Activated T-helper 2 cell treated with anti-CD3 and anti-CD28 coated beads, Interferon-gamma antibody, Interleukin-2, Interleukin-4, amounts not matched to agents 10 μg/mL and 5 μg/mL and 100 μg/mL, durations not matched to agents 14 hours and 24 hours and 36 hours (primary cell): ENCODE data around the gene NEK9. TPM values are rescaled to one million over a fixed set of nuclear protein-coding genes. Genes with fewer than 3 reads are reported as not detected.
A peak's percentile ranks its signal among the peaks of the same experiment; 100 is the strongest.
"Not testable (repeated sequence)": the region's sequence is repeated elsewhere in the genome, so short reads cannot be mapped to it uniquely, and the experiment has no call there.

Experiments used
- DNase-seq: peaks from one replicate; pipeline ENCODE4 v3.0.0; 2021; ENCODE audit warnings: low spot score
- H3K27ac Mint-ChIP-seq: one replicate; pipeline ENCODE4 v1.8.0; 2021; ENCODE audit warnings: mixed read lengths
- H3K27me3 Mint-ChIP-seq: one replicate; pipeline ENCODE4 v1.8.0; 2021; ENCODE audit warnings: low read depth, mixed read lengths
- H3K36me3 Mint-ChIP-seq: one replicate; pipeline ENCODE4 v1.8.0; 2021; ENCODE audit warnings: low read depth, mixed read lengths
- H3K4me1 Mint-ChIP-seq: one replicate; pipeline ENCODE4 v1.8.0; 2021; ENCODE audit warnings: low read depth, mixed read lengths
- H3K4me3 Mint-ChIP-seq: one replicate; pipeline ENCODE4 v1.8.0; 2021; ENCODE audit warnings: low read depth, mild to moderate bottlenecking, moderate library complexity, mixed read lengths
- H3K9me3 Mint-ChIP-seq: one replicate; pipeline ENCODE4 v1.8.0; 2021; ENCODE audit warnings: mixed read lengths
- intact Hi-C: fragments of 100-400 bp; cut with micrococcal nuclease; formaldehyde crosslinking; loops from one replicate; pipeline ENCODE4 v1.15.1; 2023
- total RNA-seq: library from RNA; stranded (reverse); gene quantifications from 2 replicates; pipeline ENCODE4 v1.2.3, GENCODE V29; 2022

The NEK9 gene
- total RNA-seq, 1 donor from 2014 or later = 69.8 TPM

DNA sequence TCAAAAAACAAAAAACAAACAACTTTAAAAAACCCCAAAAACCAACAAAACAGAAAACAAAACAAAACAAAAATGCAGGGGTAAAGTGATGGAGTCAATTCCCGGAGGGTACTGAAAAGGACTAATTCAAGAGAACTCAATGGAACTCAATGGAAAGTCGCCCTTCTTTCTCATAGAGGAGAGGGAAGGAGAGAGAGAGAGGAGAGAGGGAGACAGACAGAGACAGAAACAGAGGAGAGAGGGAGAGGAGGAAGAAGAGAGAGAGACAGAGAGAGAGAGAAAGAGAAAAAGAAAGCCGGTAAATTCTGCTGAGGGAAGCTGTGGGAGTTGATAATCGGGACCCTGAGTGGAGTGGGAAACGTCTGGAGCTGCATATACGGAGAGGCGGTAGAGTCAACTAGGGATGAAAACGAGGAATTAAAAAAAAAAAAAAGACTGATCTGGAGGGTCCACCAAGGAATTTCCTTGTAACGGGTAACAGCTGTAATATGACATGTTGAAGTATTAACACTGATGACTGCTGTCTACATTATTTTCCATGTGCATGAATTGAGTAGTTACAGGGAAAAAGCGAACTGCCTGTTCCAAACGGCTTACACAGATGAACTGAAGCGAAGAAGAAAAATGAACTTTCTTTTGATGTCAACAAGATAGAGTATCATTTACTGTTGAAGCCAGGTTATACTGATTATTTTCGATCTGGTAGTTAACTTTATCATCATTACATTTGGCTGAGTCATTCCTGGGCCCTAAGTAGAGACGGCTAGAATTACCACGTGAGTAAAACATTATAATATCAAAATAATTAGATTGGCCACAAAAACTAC, 58.3 kb downstream of the NEK9 start:
- H3K27ac Mint-ChIP-seq = no peak overlapping the region
- H3K27me3 Mint-ChIP-seq = no peaks in the 10 kb centered on the region
- no peaks in the 10 kb centered on the region for H3K9me3 Mint-ChIP-seq
- peaks cover 9% of the 10 kb centered on the region for H3K4me1 Mint-ChIP-seq
- H3K36me3 Mint-ChIP-seq = peaks cover 6% of the 10 kb centered on the region
- H3K4me3 Mint-ChIP-seq = no peak overlapping the region
- intact Hi-C loops = no loop called here
- no peak for DNase-seq

DNA sequence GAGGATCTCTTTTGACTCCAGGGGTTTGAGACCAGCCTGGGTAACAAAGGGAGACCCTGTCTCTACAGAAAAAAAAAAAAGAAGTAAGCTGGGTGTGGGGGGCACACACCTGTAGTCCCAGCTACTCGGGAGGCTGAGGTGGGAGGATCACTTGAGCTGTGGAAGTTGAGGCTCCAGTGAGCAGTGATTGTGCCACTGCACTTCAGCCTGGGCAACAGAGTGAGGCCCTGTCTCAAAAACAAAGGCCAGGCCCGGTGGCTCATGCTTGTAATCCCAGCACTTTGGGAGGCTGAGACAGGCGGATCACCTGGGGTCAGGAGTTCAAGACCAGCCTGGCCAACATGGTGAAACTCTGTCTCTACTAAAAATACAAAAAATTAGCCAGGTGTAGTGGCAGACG, 59.1 kb downstream of the NEK9 start:
- H3K36me3 Mint-ChIP-seq, intact Hi-C loops, H3K9me3 Mint-ChIP-seq, H3K27ac Mint-ChIP-seq, DNase-seq, H3K4me3 Mint-ChIP-seq, H3K27me3 Mint-ChIP-seq: not testable (repeated sequence)
- H3K4me1 Mint-ChIP-seq = peaks cover 15% of the 10 kb centered on the region

DNA sequence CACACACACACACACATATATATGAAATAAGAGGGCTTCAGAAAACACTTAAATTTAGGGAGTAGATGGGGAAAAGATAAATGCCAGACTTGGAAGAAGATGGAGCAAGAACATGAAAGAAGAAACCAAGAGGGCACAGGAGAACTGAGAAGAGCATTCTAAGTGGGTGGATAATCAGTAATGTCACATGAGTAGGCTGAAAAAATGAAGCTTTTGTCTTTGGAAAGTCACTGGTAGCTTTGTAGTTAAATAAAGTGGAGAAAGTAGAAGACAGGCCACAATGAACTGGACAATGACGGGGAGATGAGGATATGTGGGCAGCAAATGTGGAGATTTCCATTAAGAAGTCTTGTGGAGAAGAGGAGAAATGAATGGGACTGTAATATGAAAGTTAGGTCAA, 59.6 kb downstream of the NEK9 start:
- intact Hi-C loops = no loop called here
- no peaks in the 10 kb centered on the region for H3K27me3 Mint-ChIP-seq
- peaks cover 6% of the 10 kb centered on the region for H3K36me3 Mint-ChIP-seq
- no peak overlapping the region for H3K27ac Mint-ChIP-seq
- peaks cover 16% of the 10 kb centered on the region for H3K4me1 Mint-ChIP-seq
- DNase-seq = no peak
- H3K9me3 Mint-ChIP-seq = no peaks in the 10 kb centered on the region
- no peak overlapping the region for H3K4me3 Mint-ChIP-seq

DNA sequence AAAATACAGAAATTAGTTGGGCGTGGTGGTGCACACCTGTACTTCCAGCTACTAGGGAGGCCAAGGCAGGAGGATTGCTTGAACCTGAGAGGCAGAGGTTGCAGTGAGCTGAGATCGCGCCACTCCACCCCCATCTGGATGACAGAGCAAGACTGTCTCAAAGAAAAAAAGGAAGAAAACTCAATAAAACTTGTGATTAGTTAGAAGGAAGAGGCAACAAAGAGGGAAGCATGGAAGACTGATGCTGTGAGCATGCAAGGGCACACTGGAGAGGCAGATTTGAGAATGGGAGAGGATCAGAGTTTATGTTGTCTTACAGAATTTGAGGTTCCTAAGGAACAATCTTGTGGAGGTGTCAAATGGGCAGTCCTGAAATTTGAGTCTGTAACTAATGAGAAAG, 60.2 kb downstream of the NEK9 start:
- no peak overlapping the region for H3K4me3 Mint-ChIP-seq
- H3K4me1 Mint-ChIP-seq = peaks cover 16% of the 10 kb centered on the region
- intact Hi-C loops = no loop called here

DNA sequence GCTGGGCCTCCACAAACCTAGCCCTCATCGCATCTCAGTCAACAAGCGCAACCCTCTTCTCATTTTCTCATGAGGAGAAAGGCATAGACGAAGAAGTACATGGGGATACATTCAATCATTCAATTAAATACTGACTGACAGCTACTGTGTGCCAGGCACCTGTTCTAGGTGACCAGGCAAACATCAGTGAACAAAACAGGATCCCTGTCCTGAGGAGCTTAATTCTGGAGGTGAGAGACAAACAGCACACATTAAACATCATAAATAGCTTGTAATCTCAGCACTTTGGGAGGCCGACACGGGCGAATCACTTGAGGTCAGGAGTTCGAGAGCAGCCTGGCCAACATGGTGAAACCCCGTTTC, 62.7 kb downstream of the NEK9 start:
- intact Hi-C loops = loop anchor here (5.0 kb wide), 1 partner anchor 62 kb away; the partner anchor contains the start of gene EIF2B2
- peaks cover 3% of the 10 kb centered on the region for H3K9me3 Mint-ChIP-seq
- peaks cover 27% of the 10 kb centered on the region for H3K4me1 Mint-ChIP-seq
- H3K27ac Mint-ChIP-seq = peak overlapping the region; percentile 94
- H3K4me3 Mint-ChIP-seq = peak overlapping the region; percentile 99
- no peak for DNase-seq
- peaks cover 31% of the 10 kb centered on the region for H3K36me3 Mint-ChIP-seq
- H3K27me3 Mint-ChIP-seq = no peaks in the 10 kb centered on the region

More for the DNA sequence above, 60.2 kb downstream of the NEK9 start:
- no peak for DNase-seq
- Mint-ChIP-seq H3K9me3 (no peaks in the 10 kb centered on the region), H3K36me3 (peaks cover 7% of the 10 kb centered on the region), H3K27ac (no peak overlapping the region), H3K27me3 (no peaks in the 10 kb centered on the region)

DNA sequence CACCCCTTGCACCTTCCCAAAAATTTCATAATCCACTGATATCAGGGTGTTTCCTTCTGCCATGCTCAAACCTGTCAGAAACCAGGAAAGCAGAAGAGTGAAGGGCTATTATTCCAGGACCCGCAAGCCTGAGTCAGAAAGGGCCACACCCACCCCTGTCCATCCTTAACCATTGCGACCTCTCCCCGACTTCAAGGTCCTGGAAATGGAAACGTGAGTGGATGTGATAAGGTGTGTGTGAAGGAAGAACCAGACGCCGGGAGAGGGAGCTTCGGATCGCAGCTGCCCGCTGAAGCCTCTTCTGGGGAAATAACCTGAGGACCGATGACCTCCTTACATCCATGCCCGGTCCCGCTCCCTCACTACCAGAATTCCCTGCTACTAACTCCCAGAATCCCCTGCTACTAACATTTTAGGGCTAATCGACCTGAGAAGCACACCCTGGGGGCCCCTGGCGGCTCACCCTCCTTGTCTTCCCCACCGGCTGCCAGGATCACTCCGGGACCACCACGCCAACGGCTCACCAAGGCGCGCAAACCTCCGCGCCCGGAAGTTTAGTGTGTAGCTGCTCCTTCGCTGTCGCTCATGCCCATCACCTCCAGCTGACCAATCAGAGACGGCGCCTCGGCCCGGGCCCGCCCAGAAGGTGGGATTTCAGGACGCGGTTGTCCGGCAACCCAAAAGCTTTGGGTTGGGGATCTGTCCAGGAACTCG, 63.2 kb downstream of the NEK9 start, which contains the start of gene ACYP1:
ACYP1 (minus strand) TSS at position 534 of the 714 bp plus-strand sequence; CDS start at position 63, 471 bp downstream.
- Mint-ChIP-seq H3K4me3 (peak within 1 kb of the TSS; percentile 99), H3K27me3 (no peaks in the 10 kb centered on the region), H3K9me3 (peaks cover 3% of the 10 kb centered on the region), H3K4me1 (peaks cover 27% of the 10 kb centered on the region), H3K36me3 (peaks cover 35% of the 10 kb centered on the region), H3K27ac (peak within 1 kb of the TSS; percentile 94)
- intact Hi-C loops = loop anchor here (1.0 to 5.0 kb wide), 2 partner anchors 12 to 61 kb away; partner anchors contain the start of genes EIF2B2 and MLH3
- DNase-seq = peak; percentile 89

DNA sequence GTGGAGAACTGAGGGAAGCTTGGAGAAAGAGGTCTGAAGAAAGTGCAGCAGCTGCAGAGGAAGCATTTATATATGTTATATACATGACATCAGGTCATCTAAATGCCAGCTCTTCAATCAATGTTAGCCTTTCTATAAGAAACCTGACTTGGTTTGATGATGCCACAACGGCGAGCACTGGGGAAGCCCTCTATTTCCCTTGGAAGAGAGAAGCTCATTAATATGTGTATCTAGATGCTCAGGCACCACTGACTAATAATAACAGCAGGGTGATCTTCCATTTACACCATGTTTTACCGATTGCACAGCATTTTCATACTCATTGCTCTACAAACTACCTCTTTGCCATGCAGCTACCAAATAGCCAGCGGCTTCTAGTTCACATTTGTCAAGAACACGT, 63.8 kb downstream of the NEK9 start:
- intact Hi-C loops = loop anchor here (1.0 to 5.0 kb wide), 2 partner anchors 12 to 61 kb away; partner anchors contain the start of genes EIF2B2 and MLH3
- Mint-ChIP-seq H3K9me3 (peaks cover 3% of the 10 kb centered on the region), H3K4me3 (peak overlapping the region; percentile 99), H3K27ac (peak overlapping the region; percentile 94), H3K27me3 (no peaks in the 10 kb centered on the region), H3K36me3 (peaks cover 39% of the 10 kb centered on the region), H3K4me1 (peaks cover 27% of the 10 kb centered on the region)
- DNase-seq = no peak

DNA sequence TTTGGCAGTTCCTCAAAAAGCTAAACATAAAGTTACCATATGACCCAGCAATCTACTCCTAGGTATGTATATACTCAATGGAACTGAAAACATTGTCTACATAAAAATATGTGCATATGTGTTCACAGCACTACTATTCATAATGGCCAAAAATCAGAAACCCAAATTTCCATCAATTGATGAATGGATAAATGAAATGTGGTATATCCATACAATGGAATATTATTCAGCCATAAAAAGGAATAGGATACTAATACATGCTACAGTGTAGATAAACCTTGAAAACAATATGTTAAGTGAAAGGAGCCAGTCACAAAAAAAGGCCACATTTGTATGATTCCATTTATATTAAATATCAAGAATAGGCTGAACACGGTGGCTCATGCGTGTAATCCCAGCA, 66.4 kb downstream of the NEK9 start:
- Mint-ChIP-seq H3K36me3 (peaks cover 56% of the 10 kb centered on the region), H3K4me3 (no peak overlapping the region), H3K9me3 (peaks cover 3% of the 10 kb centered on the region), H3K27me3 (no peaks in the 10 kb centered on the region), H3K27ac (no peak overlapping the region), H3K4me1 (peaks cover 34% of the 10 kb centered on the region)
- intact Hi-C loops = loop anchor here (5.0 kb wide), 1 partner anchor 58 kb away; the partner anchor contains the start of gene EIF2B2
- no peak for DNase-seq

DNA sequence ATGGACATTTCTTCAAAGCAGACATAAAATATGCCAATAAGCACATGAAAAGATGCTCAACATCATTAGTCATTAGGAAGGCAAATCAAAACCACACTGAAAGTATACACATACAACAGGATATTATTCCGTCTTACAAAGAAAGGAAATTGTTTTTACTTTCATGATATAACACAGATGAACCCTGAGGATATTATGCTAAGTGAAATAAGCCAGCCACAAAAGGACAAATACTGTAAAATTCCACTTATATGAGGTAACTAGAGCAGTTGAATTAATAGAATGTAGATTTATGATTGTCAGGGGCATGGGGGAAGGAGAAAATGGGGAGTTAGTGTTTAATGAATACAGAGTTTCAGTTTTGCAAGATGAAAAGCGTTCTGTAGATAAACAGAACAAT, 67.2 kb downstream of the NEK9 start:
- intact Hi-C loops = loop anchor here (5.0 kb wide), 1 partner anchor 57 kb away; the partner anchor contains the start of gene EIF2B2
- peaks cover 60% of the 10 kb centered on the region for H3K36me3 Mint-ChIP-seq
- DNase-seq = no peak
- H3K27me3 Mint-ChIP-seq = no peaks in the 10 kb centered on the region
- H3K27ac Mint-ChIP-seq = no peak overlapping the region
- H3K4me3 Mint-ChIP-seq = no peak overlapping the region
- peaks cover 3% of the 10 kb centered on the region for H3K9me3 Mint-ChIP-seq
- H3K4me1 Mint-ChIP-seq = peaks cover 32% of the 10 kb centered on the region

DNA sequence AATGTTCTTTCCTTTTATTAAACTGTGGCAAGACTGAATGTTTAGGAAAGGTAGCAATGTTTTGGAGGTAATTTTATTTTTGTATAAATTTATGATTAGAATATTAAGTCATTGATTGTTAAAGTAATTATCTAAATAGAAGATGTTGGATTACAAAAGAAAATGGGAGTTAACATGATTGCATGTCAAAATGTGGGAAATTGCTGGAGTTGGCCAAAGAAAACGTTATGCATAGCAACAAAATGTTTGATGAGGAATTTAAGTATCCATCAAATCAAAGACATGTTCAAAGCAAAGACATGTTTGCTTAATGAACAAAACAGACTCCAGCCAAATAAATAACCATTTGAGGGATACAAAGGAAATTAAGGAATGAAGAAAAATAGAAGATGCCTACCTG, 72.4 kb downstream of the NEK9 start:
- DNase-seq = no peak
- intact Hi-C loops = no loop called here
- Mint-ChIP-seq H3K27me3 (no peaks in the 10 kb centered on the region), H3K27ac (no peak overlapping the region), H3K9me3 (no peaks in the 10 kb centered on the region), H3K4me3 (no peak overlapping the region), H3K36me3 (peaks cover 63% of the 10 kb centered on the region), H3K4me1 (peaks cover 47% of the 10 kb centered on the region)

DNA sequence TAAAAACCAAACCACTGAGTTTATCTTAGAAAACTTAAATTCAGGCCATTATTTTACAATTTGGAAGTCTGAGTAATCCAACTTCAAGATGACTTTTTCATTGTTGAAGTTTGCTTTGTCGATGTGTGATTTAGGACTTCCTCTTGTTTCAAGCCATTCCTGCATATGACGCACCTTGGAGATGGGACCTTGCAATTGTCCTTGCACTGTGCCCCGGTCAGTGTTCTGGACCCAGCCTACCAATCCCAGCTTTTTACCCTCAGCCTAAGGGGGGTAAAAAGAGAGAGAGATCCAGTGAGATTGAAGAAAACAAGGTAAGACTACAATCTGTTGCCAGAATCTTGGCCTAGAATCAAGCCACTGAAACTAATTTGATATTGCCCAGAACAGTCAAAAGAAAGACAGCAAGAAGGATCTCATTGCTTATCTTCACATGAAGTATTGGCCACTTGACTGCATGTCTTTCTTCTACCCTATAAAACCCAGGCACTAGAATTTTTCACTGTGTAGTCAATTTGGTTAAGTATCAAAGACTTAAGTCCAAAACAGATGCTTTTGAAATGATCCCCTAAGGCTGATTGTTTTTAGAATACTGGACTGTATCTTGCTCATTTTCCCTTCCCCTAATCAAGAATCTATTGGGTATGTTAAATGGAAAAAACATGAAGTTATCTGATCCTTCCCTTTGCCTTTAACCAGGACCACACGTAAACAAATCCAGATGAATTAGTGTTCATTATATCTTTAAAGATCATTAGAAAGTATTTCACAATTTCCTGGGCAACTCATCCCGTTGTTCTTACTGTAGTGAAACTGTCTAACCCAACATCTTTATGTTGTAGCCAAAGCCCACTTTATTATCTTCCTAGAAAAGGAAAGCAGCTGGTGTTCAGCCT, 73.2 kb downstream of the NEK9 start:
- peaks cover 64% of the 10 kb centered on the region for H3K36me3 Mint-ChIP-seq
- peaks cover 46% of the 10 kb centered on the region for H3K4me1 Mint-ChIP-seq
- intact Hi-C loops = no loop called here
- H3K27ac Mint-ChIP-seq = peak overlapping the region; percentile 69
- H3K27me3 Mint-ChIP-seq = no peaks in the 10 kb centered on the region
- DNase-seq = no peak
- H3K4me3 Mint-ChIP-seq = no peak overlapping the region
- no peaks in the 10 kb centered on the region for H3K9me3 Mint-ChIP-seq

DNA sequence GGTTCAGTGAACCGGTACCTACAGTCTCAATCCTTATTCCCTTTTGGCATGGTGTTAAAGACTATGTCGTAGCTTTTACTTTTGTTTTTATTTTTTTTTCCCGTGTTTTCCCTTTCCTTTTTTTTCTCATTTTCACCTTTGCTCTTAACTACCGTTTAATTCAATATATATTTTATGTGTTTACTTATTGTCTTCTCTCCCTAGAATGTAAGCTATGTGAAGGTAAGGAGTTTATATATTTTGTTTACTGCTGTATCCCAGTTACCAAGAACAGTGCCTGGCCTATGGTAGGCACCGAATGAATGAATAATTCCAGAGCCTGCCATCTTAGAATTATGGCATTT, 75.3 kb downstream of the NEK9 start:
- H3K4me1 Mint-ChIP-seq = peaks cover 64% of the 10 kb centered on the region
- H3K4me3 Mint-ChIP-seq = peak overlapping the region; percentile 88
- peaks cover 74% of the 10 kb centered on the region for H3K36me3 Mint-ChIP-seq

More for the DNA sequence above, 75.3 kb downstream of the NEK9 start:
- no peak for DNase-seq
- no peaks in the 10 kb centered on the region for H3K9me3 Mint-ChIP-seq
- no peaks in the 10 kb centered on the region for H3K27me3 Mint-ChIP-seq
- intact Hi-C loops = loop anchor here (1.0 kb wide), 1 partner anchor 12 kb away; no protein-coding TSS in a partner anchor
- peak overlapping the region; percentile 93 for H3K27ac Mint-ChIP-seq
